Measurements from ENCODE around the gene GCK.

The GCK gene

GRCh38 chr7:44222074-44222473 is 32.8 kb upstream of the GCK start:
- no peak for DNase-seq

DNA sequence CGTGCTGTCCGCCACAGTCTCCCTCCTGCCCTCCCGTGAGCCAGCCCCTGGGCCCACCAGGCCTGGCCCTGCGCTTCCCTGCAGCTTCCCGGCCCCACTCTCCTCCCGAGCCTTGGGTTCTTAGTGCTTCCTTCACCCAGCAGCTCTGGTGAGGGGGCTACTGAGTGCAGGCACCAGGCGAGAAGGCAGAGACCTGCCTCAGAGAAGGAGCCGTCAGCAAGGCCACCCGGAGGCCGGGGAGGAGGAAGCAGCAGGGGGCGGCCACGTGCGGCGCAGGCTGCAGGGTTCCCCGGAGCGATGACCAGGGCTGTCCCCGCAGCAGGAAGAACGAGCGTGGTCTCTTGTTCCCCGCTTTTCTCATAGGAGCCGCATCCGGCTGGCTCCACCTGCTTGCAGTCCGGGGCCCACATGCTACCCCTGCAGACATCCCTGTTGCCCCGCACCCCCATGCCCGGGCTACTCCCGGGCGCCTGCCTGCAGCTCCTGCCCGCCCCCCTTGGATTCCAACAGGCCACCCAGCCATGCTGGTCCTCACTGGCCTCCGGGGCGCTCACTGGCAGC is 32.1 kb upstream of the GCK start:
- DNase-seq, result no peak

DNA sequence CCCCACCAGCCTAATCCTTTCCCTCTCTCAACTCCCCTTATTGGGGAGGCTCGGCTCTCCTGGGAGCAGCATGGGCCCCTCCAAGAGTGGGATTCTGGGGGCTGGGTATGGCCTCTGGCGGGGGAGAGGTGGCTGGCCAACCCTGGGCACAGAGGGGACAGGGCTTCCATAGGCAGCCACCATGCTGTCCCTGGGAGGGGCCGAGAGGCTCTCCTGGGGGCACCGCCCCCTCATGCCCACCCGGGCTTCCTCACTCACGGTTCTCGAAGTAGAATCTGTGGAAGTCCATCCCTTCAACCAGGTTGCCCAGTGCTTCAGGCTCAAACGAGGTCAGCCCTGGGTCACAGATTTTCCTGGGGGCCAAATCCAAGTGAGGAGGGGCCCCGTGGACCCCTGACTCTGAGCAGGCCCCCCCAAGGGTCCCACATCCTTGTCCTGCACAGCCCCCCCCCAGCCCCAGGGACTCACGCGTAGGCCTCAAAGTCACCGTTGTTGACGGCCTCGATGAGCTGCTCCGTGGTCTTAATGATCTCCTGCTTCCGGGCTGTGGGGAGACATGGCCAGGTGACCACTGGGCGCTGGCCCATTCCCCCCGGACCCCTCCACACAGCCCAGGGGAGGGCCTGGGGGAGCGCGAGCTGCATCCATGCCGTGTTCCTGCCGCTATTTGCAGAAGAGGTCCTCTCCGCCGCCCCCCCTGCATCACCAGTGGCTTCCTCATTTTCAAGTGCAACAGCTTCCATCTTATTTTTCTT is 31.3 kb upstream of the GCK start:
- DNase-seq, result no peak

DNA sequence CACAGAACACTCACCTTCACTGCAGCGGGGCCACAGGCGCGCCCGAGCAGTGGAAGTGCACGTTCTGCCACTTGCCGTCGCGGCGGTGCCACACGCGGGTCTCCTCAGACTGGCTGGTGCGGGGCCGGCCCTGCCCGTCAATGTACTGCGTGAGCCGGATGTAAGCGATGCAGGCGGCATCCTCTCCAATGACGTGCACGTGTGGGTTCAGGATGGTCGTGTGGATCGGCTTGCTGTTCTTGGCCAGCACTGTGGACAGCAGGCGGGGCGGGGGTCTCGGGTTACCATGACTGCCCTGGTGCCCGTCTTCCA is 30.8 kb upstream of the GCK start:
- DNase-seq, result no peak

GRCh38 chr7:44219371-44220045 is 30.3 kb upstream of the GCK start:
- DNase-seq, result no peak

GRCh38 chr7:44218418-44219201 is 29.4 kb upstream of the GCK start:
- no peak for DNase-seq

DNA sequence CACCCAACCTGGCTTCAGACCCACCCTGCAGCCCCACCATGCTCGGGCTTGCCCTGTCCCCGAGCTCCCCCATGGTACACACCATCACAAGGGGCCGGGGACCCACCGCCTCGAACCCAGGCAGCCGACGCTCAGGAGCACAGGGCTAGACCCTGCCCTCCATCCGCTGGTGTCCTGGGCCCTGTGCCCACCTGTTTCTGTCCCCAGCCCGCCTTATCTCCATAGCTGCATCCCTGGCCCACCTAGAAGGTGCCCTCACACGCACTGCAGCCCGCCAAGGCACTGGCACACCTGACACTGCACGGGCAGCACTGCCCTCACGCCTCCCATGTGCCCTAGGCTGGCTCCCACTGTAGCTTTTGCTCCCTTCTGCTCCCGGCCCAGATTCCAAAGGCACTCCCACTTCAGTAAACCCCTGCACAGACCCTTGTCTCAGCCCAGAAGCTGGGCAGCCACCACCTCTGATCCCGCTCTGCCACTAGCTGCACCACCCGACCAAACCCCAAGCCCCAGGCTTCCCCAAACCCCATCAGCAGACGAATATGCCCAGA is 28.7 kb upstream of the GCK start:
- no peak for DNase-seq

DNA sequence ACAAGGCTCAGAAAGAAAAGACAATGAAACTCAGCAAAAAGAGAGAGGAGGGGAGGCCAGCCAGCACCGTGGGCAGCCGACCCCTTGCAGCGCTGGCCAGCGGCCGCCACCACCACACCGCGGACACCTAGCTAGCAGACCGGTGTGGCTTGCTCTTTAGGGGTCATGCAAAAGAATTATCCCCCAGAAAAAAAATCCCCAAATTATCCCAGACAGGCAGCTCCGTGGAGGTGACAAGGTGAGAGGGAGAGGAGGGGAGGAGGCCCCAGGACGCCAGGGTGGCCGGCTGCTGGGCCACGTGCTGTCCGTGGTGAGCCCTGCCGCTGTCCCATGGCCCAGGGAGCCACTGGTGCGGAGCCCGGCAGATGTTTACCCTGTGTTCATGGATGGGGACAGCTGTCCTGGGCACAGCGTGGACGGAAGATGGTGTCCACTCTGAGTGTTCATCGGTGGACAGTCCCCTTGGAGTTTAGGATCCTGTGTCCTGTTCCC is 28.0 kb upstream of the GCK start:
- no peak for DNase-seq

DNA sequence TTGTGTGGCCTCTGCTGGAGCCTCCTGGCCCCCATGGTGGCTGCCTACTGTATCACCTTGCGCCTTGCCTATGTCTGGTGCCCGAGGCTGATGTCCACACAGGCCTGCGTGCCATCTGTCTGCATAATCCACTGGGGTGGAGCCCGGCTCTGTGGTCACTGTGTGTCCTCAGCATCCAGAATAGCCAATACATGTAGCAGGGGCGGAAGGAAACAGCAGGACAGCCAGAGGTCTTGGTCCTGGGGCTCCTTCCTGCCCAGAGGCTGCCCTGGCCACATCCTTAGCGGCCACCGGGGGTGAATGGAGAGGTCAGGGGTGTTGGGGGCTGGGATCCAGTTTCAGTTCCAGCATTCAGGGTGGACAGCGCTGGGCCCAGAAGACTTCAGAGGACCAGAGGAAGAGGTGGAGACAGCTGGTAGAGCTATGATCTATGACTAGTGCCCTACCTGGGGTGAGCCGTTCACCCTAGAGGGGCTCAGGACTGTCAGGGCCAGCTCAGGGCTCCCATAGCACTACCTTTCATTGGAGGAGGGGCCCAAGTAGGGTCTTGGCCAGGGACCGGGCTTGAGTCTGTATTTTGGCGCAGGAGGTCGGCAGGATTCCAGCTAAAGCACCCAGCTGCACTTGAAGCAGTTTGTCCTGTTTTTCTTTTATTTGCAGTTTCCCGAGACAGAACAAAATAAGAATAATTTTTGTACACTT is 27.4 kb upstream of the GCK start:
- no peak for DNase-seq

DNA sequence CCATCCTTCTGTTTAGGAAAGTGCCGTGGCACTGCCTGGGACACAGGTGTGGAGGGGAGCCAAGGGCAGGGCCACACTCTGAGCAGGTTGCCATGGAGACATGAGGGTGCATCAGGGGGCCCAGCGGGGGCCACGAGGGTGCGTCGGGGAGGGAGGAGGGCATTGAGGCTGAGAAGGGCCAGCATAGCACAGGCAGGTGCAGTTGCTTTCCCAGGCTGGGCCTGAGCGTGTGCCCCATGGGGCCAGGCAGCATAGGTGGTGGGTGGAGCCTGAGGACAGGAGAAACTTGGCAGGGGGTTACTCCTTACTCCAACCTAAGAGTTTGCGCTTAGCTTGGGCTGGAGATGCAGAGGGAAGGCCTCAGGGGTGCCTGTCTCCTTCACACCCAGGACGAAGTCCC is 26.8 kb upstream of the GCK start:
- DNase-seq, result no peak

DNA sequence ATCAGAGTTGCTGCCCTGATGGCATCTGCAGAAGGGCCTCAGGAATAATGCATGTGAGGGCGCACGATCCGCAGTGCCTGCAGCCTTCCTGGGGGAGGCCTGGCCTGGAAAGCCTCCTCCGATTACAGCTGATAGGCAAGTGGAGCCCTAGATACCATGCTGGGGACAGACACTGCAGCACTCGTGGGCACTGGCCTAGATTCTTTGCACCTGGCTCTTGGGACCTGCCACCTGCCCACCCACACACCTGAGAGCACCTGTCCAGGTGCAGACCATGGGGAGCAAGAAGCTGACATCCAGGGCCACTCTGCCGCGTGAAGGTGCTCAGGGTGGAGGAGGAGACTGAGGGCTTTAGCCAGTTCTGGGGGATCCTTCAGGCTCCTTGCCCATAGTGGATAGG is 26.3 kb upstream of the GCK start:
- no peak for DNase-seq

GRCh38 chr7:44213877-44214388 is 24.7 kb upstream of the GCK start:
- DNase-seq, result no peak

DNA sequence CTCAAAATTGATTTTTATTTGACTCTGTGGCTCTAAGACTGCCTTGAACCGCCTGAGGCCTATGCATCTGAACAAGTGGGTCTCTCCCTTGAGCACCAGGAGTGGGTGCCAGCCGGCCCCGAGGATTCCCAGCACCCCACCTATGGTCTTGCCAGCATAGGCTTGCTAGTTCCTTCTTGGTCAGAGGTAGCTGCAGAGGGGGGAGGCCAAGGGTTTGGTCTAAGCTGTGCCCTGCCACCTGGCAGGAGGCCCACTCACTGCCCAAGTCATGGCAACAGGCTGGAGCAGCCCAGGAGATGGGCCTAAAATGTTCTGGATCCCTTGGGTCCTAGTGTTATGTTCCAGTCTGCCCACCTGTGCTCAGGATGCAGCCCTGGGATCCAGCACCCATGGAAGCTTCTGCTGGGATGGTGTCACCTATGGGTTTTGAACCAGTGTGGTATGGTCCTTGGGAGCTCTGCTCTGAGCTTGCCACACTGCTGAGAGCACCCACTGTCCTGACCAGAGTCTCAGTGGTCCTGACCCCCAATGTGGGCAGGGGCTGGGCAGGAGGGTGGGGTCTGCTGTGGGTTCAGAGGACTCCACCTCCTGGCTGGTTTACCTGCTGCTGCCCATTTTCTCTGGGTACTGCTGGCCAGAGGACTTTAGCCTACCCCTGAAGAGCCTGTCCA is 24.1 kb upstream of the GCK start:
- no peak for DNase-seq

DNA sequence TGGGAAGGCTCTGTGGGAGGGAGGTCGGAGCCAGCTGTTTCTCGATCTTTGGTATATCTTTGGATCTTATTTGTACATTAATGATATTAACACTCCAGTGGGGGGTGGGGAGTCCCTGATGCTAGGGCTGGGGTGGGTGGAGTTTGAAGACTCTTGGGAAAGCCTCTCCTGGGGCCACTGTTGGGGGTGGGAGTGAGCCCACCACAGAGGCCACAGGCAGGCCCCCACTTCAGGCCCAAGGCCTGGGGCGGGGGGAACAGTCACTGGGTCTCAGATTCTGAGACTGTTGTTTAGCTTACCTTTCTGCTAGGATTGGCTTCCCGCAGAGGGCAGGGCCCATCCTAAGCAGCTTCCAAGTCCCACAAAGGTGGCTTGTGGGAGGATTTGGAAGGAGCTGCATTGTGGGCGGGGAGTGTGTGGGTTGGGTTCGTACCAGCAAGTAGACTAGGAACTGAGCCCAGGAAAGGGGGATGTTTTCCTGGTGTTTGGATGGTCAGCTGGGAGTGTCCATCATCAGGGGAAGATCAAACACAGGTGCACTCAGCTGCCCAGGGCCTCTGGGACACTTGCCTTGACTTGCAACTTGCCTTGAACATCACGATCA is 23.4 kb upstream of the GCK start:
- no peak for DNase-seq

GRCh38 chr7:44212018-44212417 is 22.8 kb upstream of the GCK start:
- DNase-seq, result no peak

DNA sequence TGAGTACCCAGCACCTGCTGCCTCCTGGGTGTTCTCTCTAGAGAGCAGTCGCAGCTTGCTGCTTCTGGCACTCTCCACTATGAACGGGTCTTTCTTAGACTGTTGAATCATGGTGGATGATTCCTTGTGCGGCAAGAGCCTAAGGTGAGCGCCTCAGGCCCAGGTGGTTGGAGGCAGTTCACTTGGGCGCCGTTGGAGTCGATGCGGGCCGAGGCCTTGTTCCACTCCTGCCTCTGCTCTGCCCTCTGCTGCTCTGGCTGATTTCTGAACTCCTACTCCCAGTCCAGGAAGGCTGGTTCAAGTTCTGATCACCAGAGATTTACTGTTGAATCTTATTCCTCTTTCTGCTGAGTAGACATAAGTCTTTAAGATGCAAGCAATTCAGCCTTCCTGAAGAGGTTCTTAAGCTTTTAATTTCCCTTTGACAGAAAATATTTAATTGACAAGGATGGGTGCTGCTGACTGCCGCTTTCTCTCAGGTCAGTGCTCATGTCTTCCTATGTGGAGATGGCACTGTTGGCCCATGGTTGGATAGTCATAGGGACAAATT is 22.0 kb upstream of the GCK start:
- no peak for DNase-seq

GRCh38 chr7:44210107-44210506 is 20.9 kb upstream of the GCK start:
- DNase-seq, result no peak

GRCh38 chr7:44208085-44208484 is 18.8 kb upstream of the GCK start:
- no peak for DNase-seq

DNA sequence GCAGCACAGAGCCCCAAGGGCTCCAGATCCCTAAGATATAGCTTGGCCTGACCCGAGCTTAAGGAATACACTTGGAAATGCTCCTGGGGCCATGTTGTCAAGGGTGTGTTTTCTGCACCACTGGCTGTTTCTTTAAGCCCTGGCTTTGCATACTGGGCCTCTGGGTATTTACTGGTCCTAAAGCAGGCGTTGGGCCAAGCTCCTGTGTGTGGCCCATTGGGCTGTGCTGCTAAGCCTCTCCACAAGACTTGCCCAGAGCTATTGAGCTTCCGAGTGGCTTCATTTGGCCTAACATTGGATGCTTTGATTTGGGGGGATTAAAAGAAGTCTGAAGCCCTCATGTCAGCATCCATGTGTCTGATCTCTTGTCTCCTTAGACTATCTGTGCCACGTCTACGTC is 16.8 kb upstream of the GCK start:
- no peak for DNase-seq

GRCh38 chr7:44201813-44202212 is 12.6 kb upstream of the GCK start:
- no peak for DNase-seq

Data from SHP77 treated with DMSO at 0.1 percent for 48 hours (cell line).